Measurements from ENCODE around the gene PDE7B. TPM values are rescaled to one million over a fixed set of nuclear protein-coding genes. Genes with fewer than 3 reads are reported as not detected.

PDE7B gene
- total and polyA plus RNA-seq, 2 donors (not counting 1 experiment from before 2014, with no cell fraction given): 2.6 to 7.5 TPM

- Histone ChIP-seq H3K4me2 (replicated peaks; ENCODE audit: low read depth, low read length, poor library complexity, severe bottlenecking) (no peak overlapping the region), H2AFZ (ENCODE audit: insufficient read depth, low read depth, low read length, poor library complexity, severe bottlenecking) (no peak overlapping the region), H4K20me1 (ENCODE audit: control insufficient read depth, insufficient read depth, low read length, poor library complexity, severe bottlenecking) (no peaks in the 10 kb centered on the region), H3K27ac (ENCODE audit: low read length in 2 of 2) (no peak overlapping the region), H3K9ac (ENCODE audit: low read length) (no peak overlapping the region), H3K79me2 (ENCODE audit: control insufficient read depth, insufficient read depth, low read length) (no peaks in the 10 kb centered on the region), H3K9me3 (ENCODE audit: control extremely low read depth in 1 of 3, control insufficient read depth in 2 of 3, insufficient read depth in 1 of 3, low read length in 2 of 3) (no peaks in the 10 kb centered on the region), H3K4me3 (ENCODE audit: control extremely low read depth in 1 of 5, extremely low read depth in 1 of 5, insufficient read depth in 1 of 5, low read depth in 2 of 5, low read length in 4 of 5) (no peak overlapping the region), H3K4me1 (ENCODE audit: control insufficient read depth in 2 of 2, insufficient read depth in 2 of 2, low read length in 2 of 2) (no peaks in the 10 kb centered on the region), H3K36me3 (replicated peaks in 1 of 2; ENCODE audit: control extremely low read depth in 1 of 2, control insufficient read depth in 1 of 2, extremely low read depth in 1 of 2, insufficient read depth in 2 of 2, low read length in 1 of 2) (peaks cover 2 to 5% of the 10 kb centered on the region in 2 experiments), H3K27me3 (replicated peaks in 1 of 4; ENCODE audit: control extremely low read depth in 1 of 4, control insufficient read depth in 3 of 4, insufficient read depth in 4 of 4, low read length in 3 of 4) (no peaks in the 10 kb centered on the region)
- DNase-seq: no peak
- no peak for ATAC-seq (ENCODE audit: low read depth)
- Mint-ChIP-seq H3K27ac (no peak overlapping the region), H3K9me3 (ENCODE audit: insufficient read depth) (no peaks in the 10 kb centered on the region), H3K4me1 (no peaks in the 10 kb centered on the region), H3K27me3 (no peaks in the 10 kb centered on the region), H3K4me3 (no peak overlapping the region)
- ChIA-PET POLR2A (no interaction called here), CTCF (no interaction called here)
- no CpG with 5 or more reads among the region's 5 CpGs for WGBS (ENCODE audit: insufficient coverage)
- intact Hi-C loops (cut with micrococcal nuclease): no loop called here
- no peak for TF ChIP-seq EZH2 (IDR thresholded peaks at IDR 0.05; ENCODE audit: borderline replicate concordance, insufficient read depth, low read depth, low read length, poor library complexity, severe bottlenecking)
These were observed 297.0 kb downstream of the PDE7B start for GRCh38 chr6:136148523-136148922.

- no peak overlapping the region for H2AFZ ChIP-seq (ENCODE audit: insufficient read depth, low read depth, low read length, poor library complexity, severe bottlenecking)
- H3K27me3 Mint-ChIP-seq: no peaks in the 10 kb centered on the region
- ChIA-PET POLR2A (no interaction called here), CTCF (no interaction called here)
- no peak overlapping the region for H3K4me3 ChIP-seq (ENCODE audit: control extremely low read depth in 1 of 5, extremely low read depth in 1 of 5, insufficient read depth in 1 of 5, low read depth in 2 of 5, low read length in 4 of 5)
- H3K27ac Mint-ChIP-seq: no peak overlapping the region
- WGBS (ENCODE audit: insufficient coverage): 100% methylated on average over 1 of the region's 2 CpGs
- no peaks in the 10 kb centered on the region for H3K9me3 Mint-ChIP-seq (ENCODE audit: insufficient read depth)
- H3K36me3 ChIP-seq (replicated peaks in 1 of 2; ENCODE audit: control extremely low read depth in 1 of 2, control insufficient read depth in 1 of 2, extremely low read depth in 1 of 2, insufficient read depth in 2 of 2, low read length in 1 of 2): peaks cover 2 to 9% of the 10 kb centered on the region in 2 experiments
- H3K4me1 Mint-ChIP-seq: no peaks in the 10 kb centered on the region
- ATAC-seq (ENCODE audit: low read depth): no peak
- no peak for DNase-seq
- no peaks in the 10 kb centered on the region for H3K27me3 ChIP-seq (replicated peaks in 1 of 4; ENCODE audit: control extremely low read depth in 1 of 4, control insufficient read depth in 3 of 4, insufficient read depth in 4 of 4, low read length in 3 of 4)
- H3K4me1 ChIP-seq (ENCODE audit: control insufficient read depth in 2 of 2, insufficient read depth in 2 of 2, low read length in 2 of 2): no peaks in the 10 kb centered on the region
- H3K9me3 ChIP-seq (ENCODE audit: control extremely low read depth in 1 of 3, control insufficient read depth in 2 of 3, insufficient read depth in 1 of 3, low read length in 2 of 3): no peaks in the 10 kb centered on the region
- no peaks in the 10 kb centered on the region for H4K20me1 ChIP-seq (ENCODE audit: control insufficient read depth, insufficient read depth, low read length, poor library complexity, severe bottlenecking)
- no peaks in the 10 kb centered on the region for H3K79me2 ChIP-seq (ENCODE audit: control insufficient read depth, insufficient read depth, low read length)
- no peak overlapping the region for H3K27ac ChIP-seq (ENCODE audit: low read length in 2 of 2)
- no peak overlapping the region for H3K4me2 ChIP-seq (replicated peaks; ENCODE audit: low read depth, low read length, poor library complexity, severe bottlenecking)
- intact Hi-C loops (cut with micrococcal nuclease): no loop called here
- H3K9ac ChIP-seq (ENCODE audit: low read length): no peak overlapping the region
- H3K4me3 Mint-ChIP-seq: no peak overlapping the region
- TF ChIP-seq, protein P1, sequence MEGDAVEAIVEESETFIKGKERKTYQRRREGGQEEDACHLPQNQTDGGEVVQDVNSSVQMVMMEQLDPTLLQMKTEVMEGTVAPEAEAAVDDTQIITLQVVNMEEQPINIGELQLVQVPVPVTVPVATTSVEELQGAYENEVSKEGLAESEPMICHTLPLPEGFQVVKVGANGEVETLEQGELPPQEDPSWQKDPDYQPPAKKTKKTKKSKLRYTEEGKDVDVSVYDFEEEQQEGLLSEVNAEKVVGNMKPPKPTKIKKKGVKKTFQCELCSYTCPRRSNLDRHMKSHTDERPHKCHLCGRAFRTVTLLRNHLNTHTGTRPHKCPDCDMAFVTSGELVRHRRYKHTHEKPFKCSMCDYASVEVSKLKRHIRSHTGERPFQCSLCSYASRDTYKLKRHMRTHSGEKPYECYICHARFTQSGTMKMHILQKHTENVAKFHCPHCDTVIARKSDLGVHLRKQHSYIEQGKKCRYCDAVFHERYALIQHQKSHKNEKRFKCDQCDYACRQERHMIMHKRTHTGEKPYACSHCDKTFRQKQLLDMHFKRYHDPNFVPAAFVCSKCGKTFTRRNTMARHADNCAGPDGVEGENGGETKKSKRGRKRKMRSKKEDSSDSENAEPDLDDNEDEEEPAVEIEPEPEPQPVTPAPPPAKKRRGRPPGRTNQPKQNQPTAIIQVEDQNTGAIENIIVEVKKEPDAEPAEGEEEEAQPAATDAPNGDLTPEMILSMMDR (IDR thresholded peaks at IDR 0.05): no peak
- no peak for TF ChIP-seq EZH2 (IDR thresholded peaks at IDR 0.05; ENCODE audit: borderline replicate concordance, insufficient read depth, low read depth, low read length, poor library complexity, severe bottlenecking)
These were observed 297.8 kb downstream of the PDE7B start for GRCh38 chr6:136149311-136149710.
